ENCODE data around the gene SZRD1.

Gene SZRD1

GRCh38 chr1:16405441-16405840, 38.4 kb downstream of the SZRD1 start:
- Histone ChIP-seq H2AFZ (ENCODE audit: low read length) (no peak overlapping the region), H3F3A (ENCODE audit: low read depth) (no peaks in the 10 kb centered on the region), H3K9me2 (replicated peaks; ENCODE audit: low read depth, low read length) (no peaks in the 10 kb centered on the region), H3K9me3 (ENCODE audit: insufficient read depth, low read depth, low read length) (no peaks in the 10 kb centered on the region), H3K4me2 (ENCODE audit: low read depth, low read length, poor library complexity, severe bottlenecking) (no peak overlapping the region), H4K20me1 (ENCODE audit: insufficient read depth, low read length, poor library complexity, severe bottlenecking) (no peaks in the 10 kb centered on the region), H3K4me3 (ENCODE audit: low read length, poor library complexity, severe bottlenecking) (no peak overlapping the region), H3K4me1 (ENCODE audit: insufficient read depth, low read length, poor library complexity, severe bottlenecking) (no peaks in the 10 kb centered on the region), H3K9ac (ENCODE audit: low read depth, low read length, poor library complexity, severe bottlenecking) (no peak overlapping the region), H3K27me3 (ENCODE audit: insufficient read depth, low read length, poor library complexity, severe bottlenecking) (no peaks in the 10 kb centered on the region), H3K79me2 (ENCODE audit: insufficient read depth, low read length) (no peaks in the 10 kb centered on the region), H3K36me3 (ENCODE audit: insufficient read depth, low read length) (peaks cover under 1% of the 10 kb centered on the region; the same call in 1 of the 2 replicates)
- TF ChIP-seq CTCF (conservative IDR thresholded peaks at IDR 0.05; ENCODE audit: low read length) (no peak), EZH2phosphoT487 (IDR thresholded peaks at IDR 0.05; ENCODE audit: borderline replicate concordance) (no peak)

- Histone ChIP-seq H3K9ac (ENCODE audit: low read depth, low read length, poor library complexity, severe bottlenecking) (no peak overlapping the region), H3K9me3 (ENCODE audit: insufficient read depth, low read depth, low read length) (no peaks in the 10 kb centered on the region), H3F3A (ENCODE audit: low read depth) (no peaks in the 10 kb centered on the region), H3K27me3 (ENCODE audit: insufficient read depth, low read length, poor library complexity, severe bottlenecking) (no peaks in the 10 kb centered on the region), H3K4me3 (ENCODE audit: low read length, poor library complexity, severe bottlenecking) (no peak overlapping the region), H3K4me2 (ENCODE audit: low read depth, low read length, poor library complexity, severe bottlenecking) (no peak overlapping the region), H3K9me2 (replicated peaks; ENCODE audit: low read depth, low read length) (no peaks in the 10 kb centered on the region), H4K20me1 (ENCODE audit: insufficient read depth, low read length, poor library complexity, severe bottlenecking) (no peaks in the 10 kb centered on the region), H3K79me2 (ENCODE audit: insufficient read depth, low read length) (no peaks in the 10 kb centered on the region), H2AFZ (ENCODE audit: low read length) (no peak overlapping the region), H3K4me1 (ENCODE audit: insufficient read depth, low read length, poor library complexity, severe bottlenecking) (no peaks in the 10 kb centered on the region), H3K36me3 (ENCODE audit: insufficient read depth, low read length) (no peaks in the 10 kb centered on the region)
- TF ChIP-seq EZH2phosphoT487 (IDR thresholded peaks at IDR 0.05; ENCODE audit: borderline replicate concordance) (no peak), CTCF (conservative IDR thresholded peaks at IDR 0.05; ENCODE audit: low read length) (no peak)
Measured at GRCh38 chr1:16406868-16407267, 39.8 kb downstream of the SZRD1 start.

GRCh38 chr1:16409536-16410152, 42.6 kb downstream of the SZRD1 start:
- H3K4me3 ChIP-seq (ENCODE audit: low read length, poor library complexity, severe bottlenecking), result no peak overlapping the region
- no peaks in the 10 kb centered on the region for H3F3A ChIP-seq (ENCODE audit: low read depth)
- H3K27me3 ChIP-seq (ENCODE audit: insufficient read depth, low read length, poor library complexity, severe bottlenecking), result no peaks in the 10 kb centered on the region
- H3K79me2 ChIP-seq (ENCODE audit: insufficient read depth, low read length), result no peaks in the 10 kb centered on the region
- no peaks in the 10 kb centered on the region for H3K4me1 ChIP-seq (ENCODE audit: insufficient read depth, low read length, poor library complexity, severe bottlenecking)
- TF ChIP-seq CTCF (conservative IDR thresholded peaks at IDR 0.05; ENCODE audit: low read length) (no peak), EZH2phosphoT487 (IDR thresholded peaks at IDR 0.05; ENCODE audit: borderline replicate concordance) (no peak)
- H3K9me3 ChIP-seq (ENCODE audit: insufficient read depth, low read depth, low read length), result no peaks in the 10 kb centered on the region
- H3K36me3 ChIP-seq (ENCODE audit: insufficient read depth, low read length), result no peaks in the 10 kb centered on the region
- H2AFZ ChIP-seq (ENCODE audit: low read length), result no peak overlapping the region
- no peak overlapping the region for H3K9ac ChIP-seq (ENCODE audit: low read depth, low read length, poor library complexity, severe bottlenecking)
- H3K4me2 ChIP-seq (ENCODE audit: low read depth, low read length, poor library complexity, severe bottlenecking), result no peak overlapping the region
- H4K20me1 ChIP-seq (ENCODE audit: insufficient read depth, low read length, poor library complexity, severe bottlenecking), result no peaks in the 10 kb centered on the region
- no peaks in the 10 kb centered on the region for H3K9me2 ChIP-seq (replicated peaks; ENCODE audit: low read depth, low read length)
